Thoracic aorta (tissue), 2 donors: Measurements from ENCODE around the gene KLK10. TPM values are rescaled to one million over a fixed set of nuclear protein-coding genes. Genes with fewer than 3 reads are reported as not detected.

Experiments used
- ATAC-seq: fragments of 150-250 bp; one replicate; pipeline ENCODE4 v1.8.0; 2017; ENCODE audit warnings: low read depth; ENCODE audit not compliant: insufficient number of reproducible peaks, low FRiP score
- DNase-seq: peaks from one replicate; pipeline ENCODE4 v3.0.0-alpha.2; 2020; ENCODE audit warnings: low spot score
- H3K27ac ChIP-seq, 2 donors: fragments of 200-600 bp; sonication (generic); 1 replicate in 1 of 2; 2 replicates in 1 of 2; pipeline ENCODE4 v1.5.1; 2016; ENCODE audit warnings: mild to moderate bottlenecking in 2 of 2, moderate library complexity in 2 of 2
- H3K27me3 ChIP-seq: fragments of 200-600 bp; sonication (generic); replicated peaks from 2 replicates; pipeline ENCODE4 v1.6.0; 2016; ENCODE audit warnings: mild to moderate bottlenecking; ENCODE audit not compliant: insufficient read depth
- H3K36me3 ChIP-seq: fragments of 200-600 bp; sonication (generic); one replicate; pipeline ENCODE4 v1.5.1; 2016
- H3K4me1 ChIP-seq, 2 donors: fragments of 200-600 bp; sonication (generic); 1 replicate in 1 of 2; 2 replicates in 1 of 2; pipeline versions ENCODE4 v1.5.1 to v1.6.0; 2016; ENCODE audit warnings: low read depth in 2 of 2, mild to moderate bottlenecking in 1 of 2; ENCODE audit not compliant: control insufficient read depth in 1 of 2
- H3K4me3 ChIP-seq: fragments of 200-600 bp; sonication (generic); 2 replicates; pipeline ENCODE4 v1.5.1; 2016; ENCODE audit warnings: mild to moderate bottlenecking
- H3K9me3 ChIP-seq: fragments of 200-600 bp; sonication (generic); 2 replicates; pipeline ENCODE4 v1.5.1; 2016
- CTCF ChIP-seq: fragments of 200-600 bp; sonication (generic); IDR thresholded peaks from one replicate; pipeline ENCODE4 v1.5.1; 2019; ENCODE audit warnings: antibody characterized with exemption
- total RNA-seq, 2 donors: library from RNA; depleted of rRNA; stranded (reverse); fragments of >200 nt; gene quantifications; one replicate each; pipeline versions ENCODE4 v1.1.0 to v1.2.3, GENCODE V29; 2016

Gene KLK10
- total RNA-seq, 2 donors from 2014 or later: not detected

- Histone ChIP-seq H3K9me3 (no peaks in the 10 kb centered on the region), H3K36me3 (no peaks in the 10 kb centered on the region), H3K4me3 (no peak overlapping the region), H3K4me1 (no peaks in the 10 kb centered on the region), H3K27me3 (no peaks in the 10 kb centered on the region), H3K27ac (no peak overlapping the region)
- no peak for ATAC-seq
- TF ChIP-seq CTCF: no peak
- DNase-seq: no peak
Measured at GRCh38 chr19:51047031-51047335, 27.5 kb upstream of the KLK10 start.

GRCh38 chr19:51044327-51044726 lies 24.8 kb upstream of the KLK10 start:
- Histone ChIP-seq H3K27ac (no peak overlapping the region), H3K27me3 (no peaks in the 10 kb centered on the region), H3K36me3 (no peaks in the 10 kb centered on the region), H3K9me3 (no peaks in the 10 kb centered on the region), H3K4me1 (no peaks in the 10 kb centered on the region), H3K4me3 (no peak overlapping the region)
- no peak for TF ChIP-seq CTCF
- ATAC-seq (no peak), DNase-seq (no peak)

GRCh38 chr19:51043497-51043896 lies 24.0 kb upstream of the KLK10 start:
- H3K4me3 ChIP-seq: no peak overlapping the region
- ATAC-seq (no peak), DNase-seq (no peak)
- H3K4me1 ChIP-seq: no peaks in the 10 kb centered on the region
- no peaks in the 10 kb centered on the region for H3K9me3 ChIP-seq
- no peaks in the 10 kb centered on the region for H3K36me3 ChIP-seq
- no peak overlapping the region for H3K27ac ChIP-seq
- H3K27me3 ChIP-seq: no peaks in the 10 kb centered on the region
- TF ChIP-seq CTCF: no peak

- H3K4me3 ChIP-seq: no peak overlapping the region
- H3K27ac ChIP-seq: no peak overlapping the region
- DNase-seq: no peak
- no peaks in the 10 kb centered on the region for H3K9me3 ChIP-seq
- H3K36me3 ChIP-seq: no peaks in the 10 kb centered on the region
- no peak for ATAC-seq
- no peak for TF ChIP-seq CTCF
- no peaks in the 10 kb centered on the region for H3K4me1 ChIP-seq
- H3K27me3 ChIP-seq: no peaks in the 10 kb centered on the region
Measured at GRCh38 chr19:51040151-51040550, 20.6 kb upstream of the KLK10 start.

- ATAC-seq: no peak
- Histone ChIP-seq H3K4me3 (no peak overlapping the region), H3K36me3 (no peaks in the 10 kb centered on the region), H3K27ac (no peak overlapping the region), H3K27me3 (no peaks in the 10 kb centered on the region), H3K4me1 (no peaks in the 10 kb centered on the region), H3K9me3 (no peaks in the 10 kb centered on the region)
- no peak for TF ChIP-seq CTCF
- no peak for DNase-seq
Measured at GRCh38 chr19:51036519-51036918, 17.0 kb upstream of the KLK10 start.
